Left hindlimb (tissue), 1 donor: ENCODE measurements around the gene TPMT.
A peak's percentile ranks its signal among the peaks of the same experiment; 100 is the strongest.
"Not testable (repeated sequence)": the region's sequence is repeated elsewhere in the genome, so short reads cannot be mapped to it uniquely, and the experiment has no call there.

Experiments used
- DNase-seq: peaks from one replicate; pipeline ENCODE4 v3.0.0-alpha.2; 2018

The TPMT gene

GRCh38 chr6:18155150-18155863 is 430 bp upstream of the TPMT start, which contains the start of gene KDM1B:
Gene KDM1B (plus strand): TSS chr6:18155422. CDS start chr6:18159896, 4,474 bp downstream.
- DNase-seq: peak; percentile 99

- DNase-seq: no peak
Measured at GRCh38 chr6:18153311-18153703, 1.6 kb downstream of the TPMT start.

- DNase-seq: no peak
Measured at GRCh38 chr6:18151801-18152200, 3.1 kb downstream of the TPMT start.

GRCh38 chr6:18151391-18151790 is 3.5 kb downstream of the TPMT start:
- not testable (repeated sequence) for DNase-seq

- no peak for DNase-seq
Measured at GRCh38 chr6:18148304-18149025, 6.4 kb downstream of the TPMT start.

GRCh38 chr6:18147616-18148015 is 7.3 kb downstream of the TPMT start:
- DNase-seq: no peak

- DNase-seq: no peak
Measured at GRCh38 chr6:18147160-18147559, 7.7 kb downstream of the TPMT start.

GRCh38 chr6:18142591-18142861 is 12.4 kb downstream of the TPMT start:
- no peak for DNase-seq

- DNase-seq: no peak
Measured at GRCh38 chr6:18141805-18142590, 12.9 kb downstream of the TPMT start.

- no peak for DNase-seq
Measured at GRCh38 chr6:18139935-18140621, 14.8 kb downstream of the TPMT start.

- no peak for DNase-seq
Measured at GRCh38 chr6:18138906-18139305, 16.0 kb downstream of the TPMT start.

GRCh38 chr6:18136260-18136659 is 18.6 kb downstream of the TPMT start:
- no peak for DNase-seq

GRCh38 chr6:18135171-18135570 is 19.7 kb downstream of the TPMT start:
- DNase-seq: no peak

- DNase-seq: no peak
Measured at GRCh38 chr6:18132346-18132745, 22.5 kb downstream of the TPMT start.

- no peak for DNase-seq
Measured at GRCh38 chr6:18126121-18126520, 28.8 kb downstream of the TPMT start.

- peak; percentile 90 for DNase-seq
Measured at GRCh38 chr6:18122128-18123093, 32.5 kb downstream of the TPMT start, which contains the start of gene NHLRC1. Gene NHLRC1 (minus strand): TSS chr6:18122677. CDS start chr6:18122606, 71 bp downstream.

GRCh38 chr6:18121580-18122127 is 33.2 kb downstream of the TPMT start:
- DNase-seq: no peak

- DNase-seq: no peak
Measured at GRCh38 chr6:18119236-18119635, 35.6 kb downstream of the TPMT start.

GRCh38 chr6:18118330-18118729 is 36.5 kb downstream of the TPMT start:
- no peak for DNase-seq

- no peak for DNase-seq
Measured at GRCh38 chr6:18117136-18117535, 37.7 kb downstream of the TPMT start.

GRCh38 chr6:18115356-18115755 is 39.5 kb downstream of the TPMT start:
- no peak for DNase-seq

GRCh38 chr6:18110162-18110561 is 44.7 kb downstream of the TPMT start:
- DNase-seq: no peak
